ENCODE results near the gene CROCC.

Gene CROCC

DNA sequence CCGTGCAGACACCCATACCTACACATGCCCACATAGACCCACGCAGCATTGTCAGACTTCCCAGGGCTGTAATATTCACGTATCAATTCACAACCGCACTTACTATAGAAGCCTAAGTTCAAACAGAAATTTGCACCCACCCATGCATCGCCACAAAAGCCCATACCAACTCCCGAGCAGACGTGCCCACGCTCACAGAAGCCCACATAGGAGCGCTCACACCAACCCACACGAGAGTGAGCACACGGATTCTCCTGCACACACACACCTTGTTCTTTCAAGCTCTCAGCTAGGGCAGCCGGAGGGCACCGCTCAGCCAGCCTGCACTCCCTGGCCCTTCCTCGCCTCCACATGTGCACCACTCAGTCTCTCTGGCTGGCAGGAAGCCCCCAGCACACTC lies 54.1 kb downstream of the CROCC start:
- H3K27me3 ChIP-seq (ENCODE audit: low read depth, low read length) = no peaks in the 10 kb centered on the region
- H3K9me3 ChIP-seq (ENCODE audit: control insufficient read depth in 1 of 2, low read length in 2 of 2) = no peaks in the 10 kb centered on the region
- peaks cover 0 to 24% of the 10 kb centered on the region in 2 donors for H3K4me1 ChIP-seq (ENCODE audit: control insufficient read depth in 1 of 2, insufficient read depth in 2 of 2, low read length in 2 of 2)
- H3K4me3 ChIP-seq (ENCODE audit: low read depth in 1 of 2, low read length in 2 of 2) = no peak overlapping the region
- H3K27ac ChIP-seq (ENCODE audit: low read length) = no peak overlapping the region
- H3K36me3 ChIP-seq (ENCODE audit: control insufficient read depth in 1 of 2, insufficient read depth in 2 of 2, low read length in 2 of 2) = no peaks in the 10 kb centered on the region

DNA sequence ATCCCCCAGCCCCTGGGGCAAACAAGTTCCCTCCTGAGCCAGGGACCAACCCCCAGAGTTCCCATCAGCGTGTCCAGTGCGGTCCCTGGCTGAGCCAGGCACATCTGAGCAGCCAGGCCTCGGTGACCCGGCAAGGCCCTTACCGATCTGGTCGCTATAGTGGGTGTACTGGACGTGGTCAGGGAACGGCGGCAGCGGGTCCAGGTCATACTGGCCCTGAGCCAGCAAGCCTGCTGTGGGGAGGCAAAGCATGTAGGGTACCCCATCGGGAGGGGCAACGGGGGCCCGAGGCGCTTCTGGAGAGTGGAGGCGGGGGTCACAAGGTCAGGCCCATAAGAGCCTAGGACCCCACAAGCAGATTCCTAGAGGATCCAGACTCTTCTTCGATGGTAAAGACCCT lies 55.2 kb downstream of the CROCC start:
- Histone ChIP-seq H3K4me3 (ENCODE audit: low read depth in 1 of 2, low read length in 2 of 2) (no peak overlapping the region), H3K36me3 (ENCODE audit: control insufficient read depth in 1 of 2, insufficient read depth in 2 of 2, low read length in 2 of 2) (no peaks in the 10 kb centered on the region), H3K27ac (ENCODE audit: low read length) (no peak overlapping the region), H3K27me3 (ENCODE audit: low read depth, low read length) (no peaks in the 10 kb centered on the region), H3K9me3 (ENCODE audit: control insufficient read depth in 1 of 2, low read length in 2 of 2) (no peaks in the 10 kb centered on the region), H3K4me1 (ENCODE audit: control insufficient read depth in 1 of 2, insufficient read depth in 2 of 2, low read length in 2 of 2) (peaks cover 0 to 18% of the 10 kb centered on the region in 2 donors)

DNA sequence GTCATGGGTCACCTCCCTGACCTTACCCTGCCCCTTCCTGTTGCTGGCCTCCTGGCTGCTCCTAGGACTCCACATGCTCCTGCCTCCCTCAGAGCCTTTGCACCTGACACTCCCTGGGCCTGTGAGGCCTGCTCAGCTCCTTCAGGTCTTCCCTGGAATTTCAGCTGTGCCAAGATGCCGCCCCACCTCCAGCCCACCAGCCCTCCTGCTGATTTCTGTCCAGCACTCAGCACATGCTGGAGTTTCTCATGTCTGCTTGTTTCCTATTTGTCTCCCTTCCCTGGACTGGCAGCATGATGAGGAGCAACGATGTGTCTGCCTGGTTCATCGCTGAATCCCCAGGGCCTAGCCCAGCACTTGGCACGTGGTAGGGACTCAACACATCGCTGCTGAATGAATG lies 55.6 kb downstream of the CROCC start:
- Histone ChIP-seq H3K27ac (ENCODE audit: low read length) (no peak overlapping the region), H3K27me3 (ENCODE audit: low read depth, low read length) (no peaks in the 10 kb centered on the region), H3K4me3 (ENCODE audit: low read depth in 1 of 2, low read length in 2 of 2) (no peak overlapping the region), H3K4me1 (ENCODE audit: control insufficient read depth in 1 of 2, insufficient read depth in 2 of 2, low read length in 2 of 2) (peaks cover 0 to 17% of the 10 kb centered on the region in 2 donors), H3K9me3 (ENCODE audit: control insufficient read depth in 1 of 2, low read length in 2 of 2) (no peaks in the 10 kb centered on the region), H3K36me3 (ENCODE audit: control insufficient read depth in 1 of 2, insufficient read depth in 2 of 2, low read length in 2 of 2) (no peaks in the 10 kb centered on the region)

DNA sequence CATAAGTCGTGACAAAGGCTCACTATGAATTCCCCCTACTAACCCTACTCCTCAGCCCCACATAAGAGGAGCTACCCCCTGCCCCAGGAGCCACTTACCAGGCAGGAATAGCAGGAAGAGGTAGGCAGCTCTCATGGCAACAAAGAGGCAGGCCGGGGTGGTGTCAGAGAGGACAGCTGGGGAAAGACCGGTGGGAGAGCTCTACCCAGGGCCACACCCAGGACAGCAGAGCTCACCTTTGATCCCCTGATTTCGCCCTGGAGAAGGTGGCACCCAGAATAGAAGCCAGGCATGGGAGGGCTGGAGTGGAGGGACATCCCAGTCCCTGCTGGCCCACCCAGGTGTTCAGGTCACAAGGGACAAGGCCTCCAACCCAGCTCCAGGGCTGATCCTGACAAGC lies 56.4 kb downstream of the CROCC start:
- no peaks in the 10 kb centered on the region for H3K36me3 ChIP-seq (ENCODE audit: control insufficient read depth in 1 of 2, insufficient read depth in 2 of 2, low read length in 2 of 2)
- H3K9me3 ChIP-seq (ENCODE audit: control insufficient read depth in 1 of 2, low read length in 2 of 2) = no peaks in the 10 kb centered on the region
- H3K27ac ChIP-seq (ENCODE audit: low read length) = no peak overlapping the region
- H3K4me1 ChIP-seq (ENCODE audit: control insufficient read depth in 1 of 2, insufficient read depth in 2 of 2, low read length in 2 of 2) = peaks cover 0 to 17% of the 10 kb centered on the region in 2 donors
- H3K27me3 ChIP-seq (ENCODE audit: low read depth, low read length) = no peaks in the 10 kb centered on the region
- no peak overlapping the region for H3K4me3 ChIP-seq (ENCODE audit: low read depth in 1 of 2, low read length in 2 of 2)

DNA sequence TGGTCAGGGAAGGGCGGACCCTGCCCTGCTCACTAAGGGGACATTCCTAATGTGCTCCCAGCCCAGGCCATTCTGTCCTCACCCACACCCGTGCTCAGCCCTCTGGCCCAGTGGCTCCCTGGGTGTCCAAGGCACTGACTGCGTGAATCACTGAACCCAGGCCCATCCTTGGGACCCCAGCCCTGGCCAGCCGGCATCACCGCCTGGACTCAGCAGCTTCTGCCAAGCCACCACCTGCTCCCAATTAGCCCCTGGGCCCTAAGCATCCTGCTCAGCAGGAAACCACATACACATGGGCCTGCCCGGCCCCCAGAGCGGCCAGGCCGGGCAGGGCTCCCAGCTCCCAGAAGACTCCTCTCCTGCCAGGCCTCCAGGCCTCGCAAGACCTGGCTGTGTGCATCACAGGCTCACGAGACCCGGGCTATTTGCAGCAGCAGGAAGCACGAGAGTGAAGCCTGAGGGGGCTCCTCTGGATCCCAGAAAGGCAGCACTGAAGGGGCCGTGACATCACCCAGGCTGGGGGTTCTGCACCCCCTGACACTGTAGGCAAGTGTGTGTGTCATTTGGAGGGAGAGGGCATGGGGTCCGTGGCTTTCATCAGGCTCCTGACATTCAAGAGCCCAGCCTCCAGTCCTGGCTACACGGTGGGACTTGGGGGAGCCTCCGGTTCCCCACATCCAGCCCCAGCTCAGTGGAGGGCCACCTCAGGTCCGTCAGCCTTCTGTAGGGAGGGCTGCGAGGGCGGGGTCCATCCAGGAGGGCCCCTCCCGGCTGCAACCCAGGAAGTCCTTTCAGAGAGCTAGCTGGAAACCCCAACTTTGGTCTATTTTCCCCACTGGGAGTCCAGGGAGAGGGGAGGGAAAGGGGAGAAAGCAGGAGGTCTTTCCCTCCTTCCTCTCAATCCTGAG lies 57.1 kb downstream of the CROCC start:
- peaks cover 0 to 17% of the 10 kb centered on the region in 2 donors for H3K4me1 ChIP-seq (ENCODE audit: control insufficient read depth in 1 of 2, insufficient read depth in 2 of 2, low read length in 2 of 2)
- H3K9me3 ChIP-seq (ENCODE audit: control insufficient read depth in 1 of 2, low read length in 2 of 2) = no peaks in the 10 kb centered on the region
- peak overlapping the region in 1 of 2 donors; percentile 56 for H3K4me3 ChIP-seq (ENCODE audit: low read depth in 1 of 2, low read length in 2 of 2)
- H3K36me3 ChIP-seq (ENCODE audit: control insufficient read depth in 1 of 2, insufficient read depth in 2 of 2, low read length in 2 of 2) = no peaks in the 10 kb centered on the region
- H3K27ac ChIP-seq (ENCODE audit: low read length) = no peak overlapping the region
- H3K27me3 ChIP-seq (ENCODE audit: low read depth, low read length) = no peaks in the 10 kb centered on the region

DNA sequence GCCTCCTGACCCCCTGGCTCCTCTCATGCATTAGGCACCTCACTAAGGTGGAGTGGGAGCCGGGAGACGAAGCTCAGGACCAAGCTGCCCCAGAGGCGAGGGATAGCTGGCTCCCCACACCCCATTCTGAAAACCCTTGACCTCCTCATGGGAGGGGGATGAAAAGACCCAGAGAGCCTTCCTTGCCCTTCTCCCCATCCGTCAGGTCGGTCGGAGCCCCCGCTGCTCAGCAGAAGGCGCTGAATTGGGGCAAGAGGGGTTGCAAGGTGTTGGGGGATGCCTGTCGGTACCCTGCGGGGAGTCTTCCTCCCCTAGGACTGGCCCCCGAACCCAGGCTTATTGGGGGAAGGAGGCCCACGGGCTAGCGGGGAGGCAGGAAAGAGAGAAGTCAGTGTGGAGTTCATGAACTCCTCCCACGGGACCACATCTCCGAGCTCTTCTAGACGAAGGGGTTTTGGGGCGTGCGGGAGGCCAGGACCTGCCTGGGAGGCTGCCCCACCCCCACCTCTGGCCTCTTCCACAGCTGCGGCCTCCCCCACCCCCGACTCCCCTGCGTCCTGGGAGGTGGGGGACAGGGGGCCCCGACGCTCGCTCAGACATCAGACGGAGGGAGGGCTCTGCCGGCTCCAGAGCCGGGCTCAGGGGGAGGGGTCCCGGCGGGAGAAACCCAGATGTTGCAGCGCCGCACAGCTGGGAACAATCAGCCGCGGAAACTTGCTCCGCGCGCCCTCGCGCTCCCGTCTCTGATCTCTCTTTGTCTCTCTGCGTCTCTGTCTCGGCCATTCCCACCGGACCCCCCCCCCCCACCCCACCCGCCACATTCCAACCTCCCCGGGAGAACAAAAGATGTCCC lies 58.0 kb downstream of the CROCC start:
- peak overlapping the region in 1 of 2 donors; percentile 56 for H3K4me3 ChIP-seq (ENCODE audit: low read depth in 1 of 2, low read length in 2 of 2)
- no peaks in the 10 kb centered on the region for H3K27me3 ChIP-seq (ENCODE audit: low read depth, low read length)
- H3K27ac ChIP-seq (ENCODE audit: low read length) = no peak overlapping the region
- H3K36me3 ChIP-seq (ENCODE audit: control insufficient read depth in 1 of 2, insufficient read depth in 2 of 2, low read length in 2 of 2) = no peaks in the 10 kb centered on the region
- H3K4me1 ChIP-seq (ENCODE audit: control insufficient read depth in 1 of 2, insufficient read depth in 2 of 2, low read length in 2 of 2) = peaks cover 0 to 19% of the 10 kb centered on the region in 2 donors
- no peaks in the 10 kb centered on the region for H3K9me3 ChIP-seq (ENCODE audit: control insufficient read depth in 1 of 2, low read length in 2 of 2)

DNA sequence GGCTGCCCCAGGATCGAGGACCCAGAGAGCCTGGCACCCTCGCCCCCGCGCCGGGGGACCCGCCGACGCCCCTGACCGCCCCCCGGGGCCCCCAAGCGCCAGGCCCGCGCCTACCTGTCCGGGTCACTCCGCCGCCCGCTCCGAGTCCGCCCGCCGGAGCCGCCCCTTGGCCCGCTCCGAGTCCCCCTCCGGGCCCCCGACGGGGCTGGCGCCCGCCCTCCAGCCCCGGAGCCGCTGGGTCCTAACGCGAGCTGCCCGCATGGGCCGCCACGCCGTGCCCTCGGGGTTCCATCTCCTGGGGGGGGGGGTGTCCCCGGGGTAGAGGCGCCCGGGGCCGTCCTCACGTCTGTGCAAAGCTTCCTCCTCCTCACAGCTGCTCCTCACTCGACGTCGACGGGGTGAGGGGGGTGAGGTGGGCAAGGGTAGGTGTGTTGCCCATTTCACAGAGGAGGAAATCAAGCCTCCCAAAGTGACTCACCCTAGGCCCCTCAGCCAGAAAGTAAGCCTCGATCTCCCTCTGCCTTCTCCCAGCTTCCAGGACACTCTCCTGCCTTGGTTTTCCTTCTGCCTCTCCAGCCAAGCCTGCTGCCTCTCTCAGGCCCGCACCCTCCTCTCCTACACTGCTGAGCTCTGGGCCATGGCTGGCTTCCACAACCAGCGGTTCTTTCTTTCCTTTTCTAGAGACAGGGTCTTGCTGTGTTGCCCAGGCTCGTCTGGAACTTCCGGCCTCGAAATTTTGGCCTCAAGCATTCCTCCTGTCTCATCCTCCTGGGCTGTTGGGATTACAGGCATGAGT lies 58.9 kb downstream of the CROCC start, which contains the start of gene MFAP2:
Gene MFAP2 (minus strand): TSS at position 148 of the 796 bp plus-strand sequence. CDS start 2,347 bp downstream, outside the sequence.
- Histone ChIP-seq H3K27me3 (ENCODE audit: low read depth, low read length) (no peaks in the 10 kb centered on the region), H3K4me1 (ENCODE audit: control insufficient read depth in 1 of 2, insufficient read depth in 2 of 2, low read length in 2 of 2) (peaks cover 0 to 22% of the 10 kb centered on the region in 2 donors), H3K36me3 (ENCODE audit: control insufficient read depth in 1 of 2, insufficient read depth in 2 of 2, low read length in 2 of 2) (peaks cover 0 to under 1% of the 10 kb centered on the region in 2 donors), H3K9me3 (ENCODE audit: control insufficient read depth in 1 of 2, low read length in 2 of 2) (no peaks in the 10 kb centered on the region), H3K4me3 (ENCODE audit: low read depth in 1 of 2, low read length in 2 of 2) (peak within 1 kb of the TSS in 1 of 2 donors; percentile 56), H3K27ac (ENCODE audit: low read length) (no peak within 1 kb of the TSS)

DNA sequence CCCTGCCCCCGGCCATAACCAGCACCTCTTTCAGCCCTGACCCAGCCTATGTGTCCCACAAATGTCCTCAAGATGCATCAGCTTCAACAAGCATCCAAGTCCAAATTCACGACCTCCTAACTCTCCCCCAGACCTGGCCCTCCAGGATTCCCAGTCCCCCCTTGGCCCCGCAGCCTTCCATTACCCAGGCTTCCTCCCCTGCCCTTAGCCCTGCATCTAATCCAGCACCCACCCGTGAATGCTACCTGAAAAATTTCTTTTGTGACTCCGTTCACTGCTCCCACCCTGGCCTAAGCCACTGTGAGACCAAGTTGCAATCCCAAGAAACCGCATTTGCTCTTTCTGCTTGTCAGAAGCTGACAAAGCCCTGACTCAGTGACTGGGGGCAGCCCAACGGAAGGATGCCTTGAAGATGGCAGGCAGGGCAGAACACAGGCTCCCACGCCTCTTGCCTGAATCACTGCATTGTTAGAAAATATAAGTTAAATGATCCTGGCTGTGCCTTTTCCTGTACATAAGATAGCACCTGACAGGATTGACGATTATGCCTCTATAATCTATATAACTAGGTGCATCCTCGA lies 59.6 kb downstream of the CROCC start:
- H3K4me1 ChIP-seq (ENCODE audit: control insufficient read depth in 1 of 2, insufficient read depth in 2 of 2, low read length in 2 of 2) = peaks cover 0 to 22% of the 10 kb centered on the region in 2 donors
- H3K9me3 ChIP-seq (ENCODE audit: control insufficient read depth in 1 of 2, low read length in 2 of 2) = no peaks in the 10 kb centered on the region
- H3K27me3 ChIP-seq (ENCODE audit: low read depth, low read length) = no peaks in the 10 kb centered on the region
- no peak overlapping the region for H3K4me3 ChIP-seq (ENCODE audit: low read depth in 1 of 2, low read length in 2 of 2)
- peaks cover 0 to 8% of the 10 kb centered on the region in 2 donors for H3K36me3 ChIP-seq (ENCODE audit: control insufficient read depth in 1 of 2, insufficient read depth in 2 of 2, low read length in 2 of 2)
- H3K27ac ChIP-seq (ENCODE audit: low read length) = no peak overlapping the region

DNA sequence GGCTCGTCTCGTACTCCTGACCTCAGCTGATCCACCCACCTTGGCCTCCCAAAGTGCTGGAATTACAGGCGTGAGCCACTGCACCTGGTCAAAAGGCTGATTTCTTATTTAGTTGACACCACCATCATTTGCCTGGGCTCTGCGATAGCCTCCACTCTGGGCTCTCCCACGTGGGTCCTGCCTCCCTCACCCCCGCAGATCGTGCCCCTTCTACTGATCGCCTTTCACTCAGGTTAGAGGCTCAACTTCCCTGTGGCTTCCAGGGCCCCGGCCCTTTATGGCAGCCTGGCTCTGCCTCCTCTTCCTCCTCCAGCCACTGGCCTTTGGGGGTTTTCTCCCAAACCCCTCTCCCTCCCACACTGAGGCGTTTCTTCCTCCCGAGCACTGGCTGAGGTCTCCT lies 61.2 kb downstream of the CROCC start:
- H3K36me3 ChIP-seq (ENCODE audit: control insufficient read depth in 1 of 2, insufficient read depth in 2 of 2, low read length in 2 of 2) = peaks cover 6 to 23% of the 10 kb centered on the region in 2 donors
- H3K4me1 ChIP-seq (ENCODE audit: control insufficient read depth in 1 of 2, insufficient read depth in 2 of 2, low read length in 2 of 2) = peaks cover 0 to 22% of the 10 kb centered on the region in 2 donors
- no peak overlapping the region for H3K27ac ChIP-seq (ENCODE audit: low read length)
- H3K27me3 ChIP-seq (ENCODE audit: low read depth, low read length) = no peaks in the 10 kb centered on the region
- no peaks in the 10 kb centered on the region for H3K9me3 ChIP-seq (ENCODE audit: control insufficient read depth in 1 of 2, low read length in 2 of 2)
- no peak overlapping the region for H3K4me3 ChIP-seq (ENCODE audit: low read depth in 1 of 2, low read length in 2 of 2)

DNA sequence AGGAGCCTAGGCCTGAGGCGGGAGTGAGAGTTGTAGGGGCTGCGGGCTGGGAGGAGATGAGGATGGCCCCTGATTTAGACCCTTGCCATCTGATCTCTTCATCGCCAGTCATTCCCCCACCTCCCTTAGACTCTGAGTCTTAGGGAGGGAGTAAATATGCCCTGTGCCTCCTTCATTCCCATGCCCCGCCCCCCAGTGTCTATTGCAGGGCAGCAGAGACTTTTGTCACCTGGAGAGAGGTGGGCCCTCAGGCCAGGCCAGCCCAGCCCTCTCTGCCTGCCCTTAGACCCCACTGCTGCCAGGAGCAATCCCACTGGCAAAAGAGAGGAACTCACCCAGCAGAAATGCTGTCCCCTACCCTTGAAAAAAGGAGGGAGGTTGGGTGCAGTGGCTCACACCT lies 61.9 kb downstream of the CROCC start:
- Histone ChIP-seq H3K27me3 (ENCODE audit: low read depth, low read length) (no peaks in the 10 kb centered on the region), H3K4me3 (ENCODE audit: low read depth in 1 of 2, low read length in 2 of 2) (no peak overlapping the region), H3K36me3 (ENCODE audit: control insufficient read depth in 1 of 2, insufficient read depth in 2 of 2, low read length in 2 of 2) (peaks cover 6 to 27% of the 10 kb centered on the region in 2 donors), H3K9me3 (ENCODE audit: control insufficient read depth in 1 of 2, low read length in 2 of 2) (no peaks in the 10 kb centered on the region), H3K27ac (ENCODE audit: low read length) (no peak overlapping the region), H3K4me1 (ENCODE audit: control insufficient read depth in 1 of 2, insufficient read depth in 2 of 2, low read length in 2 of 2) (peaks cover 0 to 19% of the 10 kb centered on the region in 2 donors)
